Cardiac muscle cell (in vitro differentiated cells and primary cell): ENCODE results near the gene DAPK1. TPM values are rescaled to one million over a fixed set of nuclear protein-coding genes. Genes with fewer than 3 reads are reported as not detected.

Source experiments
- DNase-seq, 2 donors: peaks; one replicate each; pipeline versions ENCODE4 v3.0.0 to v3.0.0-alpha.2; 2010 to 2017; ENCODE audit warnings: low read depth in 1 of 2, low spot score in 1 of 2
- H3K27ac ChIP-seq: fragments of 200-600 bp; sonication (generic); 2 replicates; pipeline ENCODE4 v1.5.1; 2016
- H3K27me3 ChIP-seq: fragments of 200-600 bp; sonication (generic); 2 replicates; pipeline ENCODE4 v1.6.0; 2016; ENCODE audit warnings: control low read depth
- H3K36me3 ChIP-seq: fragments of 200-600 bp; sonication (generic); 2 replicates; pipeline ENCODE4 v1.5.1; 2016; ENCODE audit warnings: control low read depth
- H3K4me1 ChIP-seq: fragments of 200-600 bp; sonication (generic); 2 replicates; pipeline ENCODE4 v1.8.1; 2017; ENCODE audit warnings: low read depth, mild to moderate bottlenecking, mixed run types
- H3K4me3 ChIP-seq: fragments of 200-600 bp; sonication (generic); 2 replicates; pipeline ENCODE4 v1.5.1; 2016; ENCODE audit warnings: mild to moderate bottlenecking
- H3K9me3 ChIP-seq: fragments of 200-600 bp; sonication (generic); 2 replicates; pipeline ENCODE4 v1.5.1; 2017; ENCODE audit warnings: low read depth, mild to moderate bottlenecking, control low read depth
- CTCF ChIP-seq: IDR thresholded peaks from 2 replicates; pipeline ENCODE4 v1.5.1; 2012; ENCODE audit warnings: low read depth, mild to moderate bottlenecking, low read length
- polyA plus RNA-seq: library from polyadenylated mRNA; unstranded; fragments of >200 nt; fragmentation: Nextera tagmentation; extraction: Ambion mirVana; gene quantifications from 2 replicates; pipeline ENCODE4 v1.2.1, GENCODE V29; 2016
- total RNA-seq: library from RNA; depleted of rRNA; stranded (reverse); fragments of >200 nt; gene quantifications from 2 replicates; pipeline ENCODE4 v1.2.3, GENCODE V29; 2016

DAPK1 gene
- total and polyA plus RNA-seq, 2 experiments from 2014 or later: 21.0 to 39.6 TPM

- no peak for DNase-seq
- TF ChIP-seq CTCF: no peak
- H3K4me3 ChIP-seq: no peak overlapping the region
These were observed 33.0 kb downstream of the DAPK1 start for GRCh38 chr9:87530716-87531115.

GRCh38 chr9:87531370-87532295 lies 34.0 kb downstream of the DAPK1 start:
- no peaks in the 10 kb centered on the region for H3K27me3 ChIP-seq
- no peaks in the 10 kb centered on the region for H3K9me3 ChIP-seq
- H3K27ac ChIP-seq: no peak overlapping the region
- TF ChIP-seq CTCF: no peak
- H3K4me3 ChIP-seq: no peak overlapping the region
- no peaks in the 10 kb centered on the region for H3K36me3 ChIP-seq
- no peaks in the 10 kb centered on the region for H3K4me1 ChIP-seq
- DNase-seq: no peak

More at GRCh38 chr9:87530716-87531115, 33.0 kb downstream of the DAPK1 start:
- Histone ChIP-seq H3K36me3 (no peaks in the 10 kb centered on the region), H3K27me3 (no peaks in the 10 kb centered on the region), H3K4me1 (no peaks in the 10 kb centered on the region), H3K27ac (no peak overlapping the region), H3K9me3 (no peaks in the 10 kb centered on the region)

- DNase-seq: no peak
- no peak overlapping the region for H3K4me3 ChIP-seq
- no peaks in the 10 kb centered on the region for H3K4me1 ChIP-seq
- H3K27me3 ChIP-seq: no peaks in the 10 kb centered on the region
- TF ChIP-seq CTCF: no peak
- H3K36me3 ChIP-seq: no peaks in the 10 kb centered on the region
- H3K27ac ChIP-seq: no peak overlapping the region
- H3K9me3 ChIP-seq: no peaks in the 10 kb centered on the region
These were observed 35.6 kb downstream of the DAPK1 start for GRCh38 chr9:87533271-87533670.

- no peak for DNase-seq
- Histone ChIP-seq H3K4me1 (no peaks in the 10 kb centered on the region), H3K27ac (no peak overlapping the region), H3K36me3 (no peaks in the 10 kb centered on the region), H3K27me3 (no peaks in the 10 kb centered on the region), H3K9me3 (no peaks in the 10 kb centered on the region), H3K4me3 (no peak overlapping the region)
- no peak for TF ChIP-seq CTCF
These were observed 36.4 kb downstream of the DAPK1 start for GRCh38 chr9:87534036-87534435.

- no peak for DNase-seq
- H3K9me3 ChIP-seq: no peaks in the 10 kb centered on the region
- no peak overlapping the region for H3K4me3 ChIP-seq
- H3K27ac ChIP-seq: no peak overlapping the region
- TF ChIP-seq CTCF: no peak
- H3K36me3 ChIP-seq: no peaks in the 10 kb centered on the region
- H3K27me3 ChIP-seq: no peaks in the 10 kb centered on the region
- no peaks in the 10 kb centered on the region for H3K4me1 ChIP-seq
These were observed 37.3 kb downstream of the DAPK1 start for GRCh38 chr9:87534957-87535356.
